ENCODE results near the gene KBTBD2.
"Not testable (repeated sequence)": the region's sequence is repeated elsewhere in the genome, so short reads cannot be mapped to it uniquely, and the experiment has no call there.

KBTBD2 gene

DNA sequence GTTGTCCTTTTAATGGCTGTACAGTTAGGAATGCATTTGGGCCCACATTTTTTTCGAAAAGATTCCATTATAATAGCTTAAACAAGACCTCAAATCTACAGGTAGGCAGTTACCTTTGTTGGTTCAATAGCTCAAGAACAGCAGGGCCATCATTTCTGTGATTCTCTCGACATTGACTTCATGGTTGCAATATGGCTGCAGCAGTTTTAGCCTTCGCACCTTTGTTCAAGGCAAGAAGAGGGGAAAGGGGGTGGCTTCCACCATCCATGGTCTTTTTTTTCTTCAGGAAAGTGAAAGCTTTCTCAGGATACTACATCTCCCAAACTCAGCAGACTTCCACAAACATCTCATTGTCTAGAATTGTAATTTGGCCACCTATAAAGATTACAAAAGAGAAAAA, 2.2 kb upstream of the KBTBD2 start:
- in situ Hi-C loops (cut with MboI; ENCODE audit: low sequenced_read_pairs) = no loop called here

DNA sequence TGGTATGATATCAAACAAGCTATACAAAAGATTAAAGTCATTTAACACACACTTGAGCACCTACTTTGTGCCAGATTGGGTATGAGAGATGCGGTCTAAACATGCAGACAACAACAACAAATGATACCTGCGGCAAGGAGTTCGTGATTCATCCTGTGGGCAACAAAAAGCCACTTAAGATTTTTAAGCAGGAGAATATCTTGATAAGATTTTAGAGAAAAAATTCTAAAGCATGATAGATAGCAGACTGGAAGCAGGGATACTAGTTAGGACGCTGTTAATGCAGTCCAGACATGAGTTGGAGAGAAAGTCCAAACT, 1.6 kb upstream of the KBTBD2 start:
- in situ Hi-C loops (cut with MboI; ENCODE audit: low sequenced_read_pairs) = no loop called here

DNA sequence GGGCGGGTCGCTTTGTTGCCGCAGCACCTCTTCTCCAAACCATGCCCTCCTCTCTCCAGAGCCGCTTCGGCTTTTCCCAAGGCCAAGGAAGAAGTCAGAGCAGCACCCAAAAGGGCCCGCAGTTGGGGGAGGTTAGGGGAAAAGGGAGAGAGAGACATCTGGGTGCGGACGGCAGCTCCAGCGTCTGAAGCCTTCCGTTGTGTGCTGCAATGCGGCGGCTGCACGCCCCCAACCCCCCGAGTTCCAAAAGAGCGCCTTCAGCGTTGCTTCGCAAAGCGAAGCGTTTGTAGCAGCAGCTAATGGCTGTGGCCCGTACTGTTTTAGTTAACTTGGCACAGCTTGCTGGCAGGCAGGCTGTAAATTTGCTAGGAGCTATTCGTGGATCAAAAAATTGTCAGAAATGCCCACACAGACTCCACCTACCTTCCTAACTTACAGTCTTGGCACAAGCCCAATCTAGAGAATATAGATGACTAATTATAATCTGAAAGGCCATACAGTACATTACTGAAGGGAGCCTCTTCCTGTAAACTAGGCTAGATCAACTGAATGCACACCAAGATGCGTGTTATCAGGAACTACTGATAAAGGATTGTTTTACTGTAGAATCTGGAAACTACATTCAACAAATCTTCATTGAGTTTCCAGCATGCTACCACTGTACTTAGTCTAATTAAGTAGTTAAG, 1.1 kb upstream of the KBTBD2 start:
- in situ Hi-C loops (cut with MboI; ENCODE audit: low sequenced_read_pairs) = no loop called here

GRCh38 chr7:32891800-32892520, 400 bp upstream of the KBTBD2 start:
- in situ Hi-C loops (cut with MboI; ENCODE audit: low sequenced_read_pairs) = no loop called here

DNA sequence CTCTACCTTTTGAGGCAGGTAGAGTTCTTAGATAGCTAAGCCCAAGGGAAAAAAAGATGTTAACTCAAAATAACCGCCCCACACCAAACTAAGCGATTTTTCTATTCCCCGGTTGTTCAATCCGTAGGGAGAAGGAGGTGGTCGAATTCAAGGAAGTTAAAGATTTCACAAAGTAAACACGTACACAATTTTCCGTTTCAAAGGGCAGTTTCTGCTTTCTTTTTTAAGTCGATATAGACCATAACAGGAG, 842 bp downstream of the KBTBD2 start:
- in situ Hi-C loops (cut with MboI; ENCODE audit: low sequenced_read_pairs) = no loop called here

DNA sequence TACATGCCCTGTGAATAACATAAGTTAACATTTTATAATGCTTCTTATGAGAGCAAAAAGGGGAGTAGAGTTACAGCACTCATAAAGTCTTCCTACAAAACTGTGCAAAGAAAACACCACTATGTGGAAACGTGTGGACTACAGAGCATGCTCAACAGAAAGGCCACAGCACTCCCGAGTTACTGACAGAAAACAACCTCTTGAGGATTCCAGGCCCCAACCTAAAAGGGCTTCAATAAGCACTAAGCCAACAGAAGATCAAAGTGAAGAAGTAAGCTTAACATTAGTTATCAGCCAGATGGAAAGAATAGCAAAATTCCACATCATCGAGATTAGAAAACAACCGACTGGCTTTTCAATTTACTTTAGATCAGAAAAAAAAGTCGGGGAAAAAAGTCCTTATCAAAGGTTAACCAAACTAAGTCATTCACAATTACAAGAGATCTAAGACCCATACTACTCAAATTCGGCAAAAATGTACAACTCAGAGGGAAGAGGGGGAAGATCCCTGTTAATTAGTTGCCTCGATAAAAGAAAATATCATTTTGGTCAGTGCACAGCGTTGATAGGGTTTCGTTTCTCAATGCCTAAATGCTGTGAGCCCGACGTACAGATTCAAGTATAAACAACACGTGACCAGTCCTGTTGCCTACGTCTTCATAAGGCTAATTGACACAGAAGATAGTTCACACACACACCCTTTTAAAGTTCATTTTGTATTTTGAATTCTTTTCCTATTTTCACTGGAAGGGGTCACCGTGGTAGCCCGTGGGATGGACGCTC, 1.4 kb downstream of the KBTBD2 start:
- in situ Hi-C loops (cut with MboI; ENCODE audit: low sequenced_read_pairs) = no loop called here

GRCh38 chr7:32888505-32888904, 3.1 kb downstream of the KBTBD2 start:
- in situ Hi-C loops (cut with MboI; ENCODE audit: low sequenced_read_pairs) = no loop called here

DNA sequence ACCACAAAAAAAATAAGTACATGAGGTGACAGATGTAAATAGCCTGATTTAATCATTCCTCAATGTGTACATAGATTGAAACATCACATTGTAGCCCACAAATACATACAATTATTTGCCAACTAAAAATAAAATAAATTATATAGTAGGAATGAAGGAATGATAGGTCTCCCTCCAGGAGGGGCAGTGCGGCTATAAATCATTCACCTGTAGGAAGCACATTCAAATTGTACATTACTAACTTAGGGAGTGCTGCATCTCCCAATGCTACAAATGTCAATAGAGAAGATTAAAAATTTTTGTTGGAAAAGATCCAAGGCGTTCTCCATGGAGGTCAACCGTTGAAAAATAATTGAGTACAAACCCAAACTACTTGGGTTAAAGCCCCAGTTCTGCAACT, 4.2 kb downstream of the KBTBD2 start:
- in situ Hi-C loops (cut with MboI; ENCODE audit: low sequenced_read_pairs) = no loop called here

- in situ Hi-C loops (cut with MboI; ENCODE audit: low sequenced_read_pairs) = no loop called here
Measured at GRCh38 chr7:32881074-32881982, 10.2 kb downstream of the KBTBD2 start.

DNA sequence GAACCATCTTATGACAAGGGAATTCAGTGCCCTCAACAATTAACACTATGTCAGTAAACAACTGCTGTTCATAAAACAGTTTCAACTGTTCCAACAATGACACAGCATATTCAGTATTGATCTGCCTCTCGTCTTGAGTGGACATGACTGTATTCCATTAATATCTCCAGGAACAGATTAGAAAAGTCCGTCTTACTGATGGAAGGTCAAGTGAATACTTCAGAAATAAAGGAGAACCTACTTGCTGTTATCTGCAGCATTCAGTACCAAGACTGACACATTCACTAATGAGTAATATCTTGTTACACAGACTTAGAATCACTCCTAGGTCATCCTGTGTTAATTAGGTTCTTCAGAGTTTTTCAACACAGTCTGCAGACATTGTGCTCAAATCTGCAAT, 12.1 kb downstream of the KBTBD2 start:
- in situ Hi-C loops (cut with MboI; ENCODE audit: low sequenced_read_pairs) = no loop called here

DNA sequence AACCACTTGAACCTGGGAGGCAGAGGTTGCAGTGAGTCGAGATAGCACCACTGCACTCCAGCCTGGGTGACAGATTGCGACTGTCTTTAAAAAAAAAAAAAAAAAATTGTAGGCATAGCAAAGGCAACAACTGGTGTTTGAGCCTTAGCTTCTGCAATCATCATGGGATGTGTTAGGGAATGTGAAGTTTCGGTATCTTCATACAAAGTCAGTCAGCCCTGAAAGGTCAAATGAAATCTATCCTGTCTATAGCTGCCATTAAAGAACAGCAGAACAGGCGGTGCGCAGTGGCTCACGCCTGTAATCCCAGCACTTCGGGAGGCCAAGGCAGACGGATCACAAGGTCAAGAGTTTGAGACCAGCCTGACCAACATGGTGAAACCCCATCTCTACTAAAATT, 13.5 kb downstream of the KBTBD2 start:
- in situ Hi-C loops (cut with MboI; ENCODE audit: low sequenced_read_pairs) = not testable (repeated sequence)

DNA sequence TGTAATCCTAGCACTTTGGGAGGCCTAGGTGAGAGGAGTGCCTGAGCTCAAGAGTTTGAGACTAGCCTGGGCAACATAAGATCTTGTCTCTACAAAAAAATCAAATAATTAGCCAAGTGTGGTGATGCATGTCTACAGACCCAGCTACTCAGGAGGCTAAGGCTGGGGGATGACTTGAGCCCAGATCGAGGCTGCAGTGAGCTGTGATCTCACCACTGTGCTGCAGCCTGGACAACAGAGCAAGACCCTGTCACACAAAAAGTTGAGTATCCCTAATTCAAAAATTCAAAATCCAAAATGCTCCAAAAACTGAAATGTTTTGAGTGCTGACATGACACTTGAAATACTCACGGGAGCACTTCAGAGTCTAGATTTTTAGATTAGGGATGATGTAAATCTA, 19.1 kb downstream of the KBTBD2 start:
- in situ Hi-C loops (cut with MboI; ENCODE audit: low sequenced_read_pairs) = no loop called here

DNA sequence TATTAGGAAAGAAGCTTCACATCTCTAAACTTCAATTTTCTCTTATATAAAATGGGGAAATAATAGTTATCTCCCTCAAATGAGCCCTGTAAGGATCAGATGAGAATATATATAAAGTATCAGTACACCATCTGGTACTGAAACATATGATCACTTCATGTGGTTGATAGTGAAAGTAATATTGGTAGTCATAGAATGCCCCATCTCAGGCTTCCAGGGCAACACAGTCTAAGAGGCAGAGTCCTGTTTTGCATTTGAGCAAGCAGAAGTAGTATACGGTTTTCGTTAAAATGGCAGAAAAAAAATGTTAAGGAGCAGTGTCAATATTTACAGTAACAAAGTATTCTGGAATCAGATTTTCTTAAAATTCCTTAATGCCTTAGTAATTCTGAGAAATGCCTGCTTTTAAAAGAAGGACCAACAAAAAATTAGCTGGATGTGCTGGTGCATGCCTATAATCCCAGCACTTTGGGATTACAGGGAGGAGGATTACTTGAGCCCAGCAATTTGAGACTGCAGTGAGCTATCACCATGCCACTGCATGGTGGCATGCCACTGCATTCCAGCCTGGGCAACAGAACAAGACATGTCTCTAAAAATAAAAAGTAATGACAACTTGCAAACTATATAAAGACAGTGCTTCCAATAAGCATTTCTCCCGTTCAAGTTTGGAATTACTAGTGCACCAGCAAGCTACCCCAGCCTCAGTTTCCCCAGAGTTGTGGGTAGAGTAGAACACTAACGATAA, 19.8 kb downstream of the KBTBD2 start:
- in situ Hi-C loops (cut with MboI; ENCODE audit: low sequenced_read_pairs) = no loop called here

DNA sequence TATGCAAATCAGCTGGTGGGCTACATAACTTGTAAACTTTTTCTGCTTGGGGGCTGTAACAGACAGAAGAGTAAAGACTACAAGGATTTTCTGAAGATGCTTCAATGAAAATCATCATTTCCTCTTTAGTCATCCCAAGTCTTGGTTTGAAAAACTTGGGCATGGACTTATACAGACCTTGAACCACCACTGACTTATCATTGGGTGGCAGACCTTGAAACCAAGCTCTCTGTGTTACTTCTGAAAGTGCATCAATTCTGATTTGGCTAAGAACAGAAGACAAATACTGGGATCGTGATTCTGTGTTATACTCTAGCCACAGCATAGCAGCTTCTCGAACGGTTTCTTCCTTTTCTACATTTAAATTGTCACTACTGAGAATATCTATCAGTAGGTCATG, 21.3 kb downstream of the KBTBD2 start:
- in situ Hi-C loops (cut with MboI; ENCODE audit: low sequenced_read_pairs) = no loop called here

- in situ Hi-C loops (cut with MboI; ENCODE audit: low sequenced_read_pairs) = no loop called here
Measured at GRCh38 chr7:32869716-32870115, 21.8 kb downstream of the KBTBD2 start.

DNA sequence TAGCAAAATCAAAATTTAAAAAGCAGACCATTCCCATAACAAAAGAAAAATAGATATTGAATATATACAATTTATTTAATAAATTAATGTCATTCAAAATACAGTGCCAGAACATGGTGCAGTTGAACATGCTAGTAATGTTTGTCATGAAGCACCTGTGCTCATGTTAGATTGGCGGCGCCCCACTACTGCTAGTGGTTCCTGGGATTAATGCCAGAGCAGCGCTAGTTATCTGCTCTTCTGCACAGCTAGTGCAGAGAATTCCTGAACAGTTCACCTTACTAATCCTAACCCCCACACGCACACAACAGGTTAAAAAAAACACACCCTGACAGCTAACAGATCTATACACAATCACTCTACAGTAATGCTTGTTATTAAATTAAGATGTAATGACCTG, 23.4 kb downstream of the KBTBD2 start:
- in situ Hi-C loops (cut with MboI; ENCODE audit: low sequenced_read_pairs) = no loop called here

- in situ Hi-C loops (cut with MboI; ENCODE audit: low sequenced_read_pairs) = no loop called here
Measured at GRCh38 chr7:32865448-32866030, 26.0 kb downstream of the KBTBD2 start.

DNA sequence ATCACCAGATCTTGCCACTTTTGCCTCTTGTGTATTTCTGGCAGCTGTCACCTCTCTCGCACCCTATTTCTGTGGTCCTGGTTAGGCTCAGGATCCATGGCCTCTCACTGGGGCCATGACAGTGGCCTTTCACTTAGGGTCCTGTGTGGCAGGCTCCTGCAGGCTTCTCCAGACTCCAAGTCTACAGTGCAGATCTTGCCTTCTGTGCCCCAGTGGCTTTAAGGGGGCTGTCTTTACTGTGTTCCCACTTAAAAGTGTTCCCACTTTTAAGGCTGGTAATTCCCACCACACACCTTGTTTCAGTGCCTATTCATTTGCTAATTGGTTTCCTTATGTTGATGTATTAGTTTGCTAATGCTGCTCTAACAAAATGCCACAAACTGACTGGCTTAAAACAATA, 27.7 kb downstream of the KBTBD2 start:
- in situ Hi-C loops (cut with MboI; ENCODE audit: low sequenced_read_pairs) = not testable (repeated sequence)

DNA sequence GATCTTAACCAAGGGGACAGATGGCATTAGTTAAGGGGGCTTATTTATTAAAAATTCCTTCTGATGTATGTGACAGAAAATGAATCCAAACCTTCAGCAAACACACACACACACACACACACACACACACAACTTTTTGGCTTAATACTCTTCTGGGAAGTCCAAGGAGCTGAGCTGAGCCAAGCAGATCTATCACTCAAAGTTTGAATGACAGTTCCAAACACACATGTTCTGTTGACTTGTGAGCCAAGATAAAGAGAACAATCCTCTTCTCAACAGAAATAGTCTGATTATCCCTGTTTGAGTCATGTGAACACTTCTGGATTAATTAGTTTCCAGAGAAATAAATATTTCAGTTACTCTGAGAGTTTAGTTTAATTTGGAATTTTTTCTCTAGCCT, 31.5 kb downstream of the KBTBD2 start:
- in situ Hi-C loops (cut with MboI; ENCODE audit: low sequenced_read_pairs) = no loop called here

GRCh38 chr7:32858648-32859047, 32.9 kb downstream of the KBTBD2 start:
- in situ Hi-C loops (cut with MboI; ENCODE audit: low sequenced_read_pairs) = no loop called here

All from hTERT RPE-1 (cell line).